ENCODE data around the gene PRTFDC1.

DNA sequence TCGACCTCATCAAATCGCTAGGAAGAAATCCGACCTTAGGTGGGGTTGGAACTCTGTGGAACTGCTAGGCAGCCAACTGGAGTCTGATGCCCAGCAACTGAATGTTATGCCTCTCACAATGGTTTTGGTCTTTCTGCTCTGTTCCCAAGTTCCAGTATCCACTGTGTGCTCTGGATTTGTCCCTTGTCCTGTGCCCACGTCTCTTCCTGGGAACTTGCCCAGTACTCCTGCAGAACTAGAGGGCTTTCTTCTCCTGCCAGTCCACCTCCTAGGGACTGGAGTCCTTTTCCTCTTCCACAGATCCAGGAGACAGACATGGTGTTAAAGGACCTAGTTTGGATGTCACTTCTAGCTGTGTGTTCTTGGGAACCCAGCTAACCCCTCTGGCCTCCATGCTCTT, 26.6 kb downstream of the PRTFDC1 start:
- TF ChIP-seq, protein P1, sequence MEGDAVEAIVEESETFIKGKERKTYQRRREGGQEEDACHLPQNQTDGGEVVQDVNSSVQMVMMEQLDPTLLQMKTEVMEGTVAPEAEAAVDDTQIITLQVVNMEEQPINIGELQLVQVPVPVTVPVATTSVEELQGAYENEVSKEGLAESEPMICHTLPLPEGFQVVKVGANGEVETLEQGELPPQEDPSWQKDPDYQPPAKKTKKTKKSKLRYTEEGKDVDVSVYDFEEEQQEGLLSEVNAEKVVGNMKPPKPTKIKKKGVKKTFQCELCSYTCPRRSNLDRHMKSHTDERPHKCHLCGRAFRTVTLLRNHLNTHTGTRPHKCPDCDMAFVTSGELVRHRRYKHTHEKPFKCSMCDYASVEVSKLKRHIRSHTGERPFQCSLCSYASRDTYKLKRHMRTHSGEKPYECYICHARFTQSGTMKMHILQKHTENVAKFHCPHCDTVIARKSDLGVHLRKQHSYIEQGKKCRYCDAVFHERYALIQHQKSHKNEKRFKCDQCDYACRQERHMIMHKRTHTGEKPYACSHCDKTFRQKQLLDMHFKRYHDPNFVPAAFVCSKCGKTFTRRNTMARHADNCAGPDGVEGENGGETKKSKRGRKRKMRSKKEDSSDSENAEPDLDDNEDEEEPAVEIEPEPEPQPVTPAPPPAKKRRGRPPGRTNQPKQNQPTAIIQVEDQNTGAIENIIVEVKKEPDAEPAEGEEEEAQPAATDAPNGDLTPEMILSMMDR (IDR thresholded peaks at IDR 0.05; ENCODE audit: insufficient read depth, low read length) = no peak
- TF ChIP-seq POLR2AphosphoS5 (IDR thresholded peaks at IDR 0.05; ENCODE audit: low read depth) (no peak), REST (IDR thresholded peaks at IDR 0.05; ENCODE audit: insufficient replicate concordance, low read depth) (no peak)
